VCaP (cell line): ENCODE measurements around the gene RYR3.

Experiments used
- H3K27ac ChIP-seq: fragments of 450-650 bp; 2 replicates; pipeline ENCODE4 v1.5.1; 2017
- TF ChIP-seq, protein P1 (sequence below): fragments of 450-650 bp; conservative IDR thresholded peaks from 2 replicates; pipeline ENCODE4 v1.5.1; 2017; ENCODE audit warnings: mild to moderate bottlenecking, moderate library complexity

The RYR3 gene

GRCh38 chr15:33543957-33544356 is 233.2 kb downstream of the RYR3 start:
- no peak overlapping the region for H3K27ac ChIP-seq
- TF ChIP-seq, protein P1, sequence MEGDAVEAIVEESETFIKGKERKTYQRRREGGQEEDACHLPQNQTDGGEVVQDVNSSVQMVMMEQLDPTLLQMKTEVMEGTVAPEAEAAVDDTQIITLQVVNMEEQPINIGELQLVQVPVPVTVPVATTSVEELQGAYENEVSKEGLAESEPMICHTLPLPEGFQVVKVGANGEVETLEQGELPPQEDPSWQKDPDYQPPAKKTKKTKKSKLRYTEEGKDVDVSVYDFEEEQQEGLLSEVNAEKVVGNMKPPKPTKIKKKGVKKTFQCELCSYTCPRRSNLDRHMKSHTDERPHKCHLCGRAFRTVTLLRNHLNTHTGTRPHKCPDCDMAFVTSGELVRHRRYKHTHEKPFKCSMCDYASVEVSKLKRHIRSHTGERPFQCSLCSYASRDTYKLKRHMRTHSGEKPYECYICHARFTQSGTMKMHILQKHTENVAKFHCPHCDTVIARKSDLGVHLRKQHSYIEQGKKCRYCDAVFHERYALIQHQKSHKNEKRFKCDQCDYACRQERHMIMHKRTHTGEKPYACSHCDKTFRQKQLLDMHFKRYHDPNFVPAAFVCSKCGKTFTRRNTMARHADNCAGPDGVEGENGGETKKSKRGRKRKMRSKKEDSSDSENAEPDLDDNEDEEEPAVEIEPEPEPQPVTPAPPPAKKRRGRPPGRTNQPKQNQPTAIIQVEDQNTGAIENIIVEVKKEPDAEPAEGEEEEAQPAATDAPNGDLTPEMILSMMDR, result no peak

- H3K27ac ChIP-seq, result no peak overlapping the region
- TF ChIP-seq, protein P1, result no peak
Observed at GRCh38 chr15:33545866-33546265, 235.1 kb downstream of the RYR3 start.

DNA sequence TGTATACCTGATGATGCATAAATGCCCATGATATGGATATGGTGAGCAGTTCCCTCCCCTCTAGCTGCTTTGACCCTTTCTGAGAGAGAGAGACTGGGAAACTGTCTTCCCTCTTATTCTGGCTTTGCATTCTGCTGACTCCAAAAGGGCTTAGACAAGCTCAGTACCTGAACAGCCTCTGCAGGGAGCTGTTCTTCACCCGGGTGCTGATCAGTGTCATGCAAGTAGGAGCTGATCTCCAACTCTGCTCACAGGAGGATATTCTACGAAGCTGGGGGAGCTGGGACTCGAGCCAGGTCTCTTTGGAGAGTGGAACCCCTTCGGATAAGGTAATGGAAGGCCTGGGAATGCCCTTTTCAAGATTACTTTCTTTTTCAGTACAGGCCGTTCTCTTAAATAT is 237.1 kb downstream of the RYR3 start:
- TF ChIP-seq, protein P1, result no peak
- no peak overlapping the region for H3K27ac ChIP-seq

DNA sequence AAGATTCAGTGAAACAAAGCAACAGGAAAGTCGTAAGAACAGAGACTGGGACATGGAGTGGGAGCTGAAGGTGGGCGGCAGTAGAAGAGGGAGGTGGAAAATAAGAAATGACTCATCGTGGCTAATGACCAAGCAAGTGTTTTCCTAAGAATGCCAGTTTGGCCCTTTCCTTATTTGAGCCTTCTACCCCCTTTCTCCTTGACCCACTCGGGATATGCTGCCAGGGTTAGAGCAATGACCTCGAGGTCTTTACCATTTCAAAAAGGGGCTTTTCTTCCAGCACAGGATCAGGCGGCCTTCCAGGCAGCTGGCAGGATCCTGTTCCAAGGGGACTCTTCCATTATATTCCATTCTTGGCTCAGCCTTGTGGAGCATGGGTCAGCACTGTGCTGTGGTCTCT is 241.1 kb downstream of the RYR3 start:
- H3K27ac ChIP-seq, result no peak overlapping the region
- TF ChIP-seq, protein P1, result no peak

DNA sequence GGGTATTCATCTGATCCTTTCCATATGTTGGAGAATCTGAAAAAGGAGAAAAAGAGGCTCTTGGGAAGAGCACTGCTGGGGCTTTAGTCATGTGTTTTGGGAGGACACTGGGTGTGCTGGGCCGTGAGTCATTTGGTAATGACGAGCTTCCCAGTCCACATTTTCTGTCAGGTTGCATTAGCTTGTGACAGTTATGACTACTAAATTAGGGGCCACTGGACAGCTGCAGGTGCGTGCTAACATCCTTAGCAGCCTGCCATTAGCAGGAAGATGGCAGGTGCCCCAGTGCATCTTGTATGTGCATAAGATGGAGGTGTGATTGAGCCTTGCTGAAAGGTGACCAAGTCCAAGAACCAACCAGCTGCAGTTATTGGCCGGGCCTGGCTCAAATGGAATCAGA is 242.4 kb downstream of the RYR3 start:
- TF ChIP-seq, protein P1, result no peak
- no peak overlapping the region for H3K27ac ChIP-seq

- TF ChIP-seq, protein P1, result no peak
- no peak overlapping the region for H3K27ac ChIP-seq
Observed at GRCh38 chr15:33559207-33559890, 248.6 kb downstream of the RYR3 start.

GRCh38 chr15:33561407-33561806 is 250.6 kb downstream of the RYR3 start:
- no peak overlapping the region for H3K27ac ChIP-seq
- TF ChIP-seq, protein P1, result no peak
